NCI-H1930 (cell line): ENCODE data around the gene TPD52L1.
"Not testable (repeated sequence)": the region's sequence is repeated elsewhere in the genome, so short reads cannot be mapped to it uniquely, and the experiment has no call there.

ENCODE experiments used
- DNase-seq, 2 experiments: peaks; one replicate each; lab custom pipeline; 2025; lab: John Stamatoyannopoulos, UW

The TPD52L1 gene, protein sequence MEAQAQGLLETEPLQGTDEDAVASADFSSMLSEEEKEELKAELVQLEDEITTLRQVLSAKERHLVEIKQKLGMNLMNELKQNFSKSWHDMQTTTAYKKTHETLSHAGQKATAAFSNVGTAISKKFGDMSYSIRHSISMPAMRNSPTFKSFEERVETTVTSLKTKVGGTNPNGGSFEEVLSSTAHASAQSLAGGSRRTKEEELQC

GRCh38 chr6:125153391-125154117 is at the start of gene TPD52L1:
Gene TPD52L1, plus strand, starts transcription at chr6:125153773. Its CDS starts 179 bp downstream, at chr6:125153952.
- peak; percentile 73 to 85 for DNase-seq

GRCh38 chr6:125104425-125104824 is 49.1 kb upstream of the TPD52L1 start:
- no peak for DNase-seq

DNA sequence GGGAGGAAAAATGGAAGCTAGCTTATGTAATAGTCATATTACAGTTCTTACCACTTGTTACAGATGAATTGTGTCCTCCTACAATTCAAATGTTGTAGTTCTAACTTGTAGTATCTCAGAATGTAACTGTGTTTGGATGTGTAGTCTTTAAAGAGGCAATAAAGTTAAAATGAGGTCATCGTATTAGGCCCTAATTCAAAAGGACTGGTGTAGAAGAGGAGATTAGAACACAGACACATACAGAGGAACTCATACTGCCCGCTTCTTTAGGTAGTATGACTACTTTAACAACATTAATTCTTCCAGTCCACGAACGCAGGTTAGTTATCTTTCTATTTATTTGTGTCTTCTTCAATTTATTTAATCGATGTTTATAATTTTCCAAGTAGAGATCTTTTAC is 46.5 kb upstream of the TPD52L1 start:
- no peak for DNase-seq

DNA sequence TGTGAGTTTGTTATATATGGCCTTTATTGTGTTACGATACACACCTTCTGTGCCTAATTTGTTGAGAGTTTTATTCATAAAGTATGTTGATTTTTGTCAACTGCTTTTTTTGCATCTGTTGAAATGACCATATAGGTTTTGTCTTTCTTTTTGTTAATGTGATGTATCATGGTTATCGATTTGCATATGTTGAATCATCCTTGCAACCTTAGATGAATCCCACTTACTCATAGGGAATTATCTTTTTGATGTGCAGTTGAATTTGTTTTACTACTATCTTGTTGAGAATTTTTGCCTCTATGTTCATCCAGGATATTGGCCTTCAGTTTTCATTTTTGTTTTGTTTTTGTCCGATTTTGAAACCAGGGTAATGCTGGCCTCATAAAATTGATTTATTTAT is 45.7 kb upstream of the TPD52L1 start:
- no peak for DNase-seq

GRCh38 chr6:125110056-125110455 is 43.5 kb upstream of the TPD52L1 start:
- DNase-seq: no peak

GRCh38 chr6:125111219-125111983 is 42.2 kb upstream of the TPD52L1 start:
- peak in 1 of 2 experiments; percentile 17 for DNase-seq

DNA sequence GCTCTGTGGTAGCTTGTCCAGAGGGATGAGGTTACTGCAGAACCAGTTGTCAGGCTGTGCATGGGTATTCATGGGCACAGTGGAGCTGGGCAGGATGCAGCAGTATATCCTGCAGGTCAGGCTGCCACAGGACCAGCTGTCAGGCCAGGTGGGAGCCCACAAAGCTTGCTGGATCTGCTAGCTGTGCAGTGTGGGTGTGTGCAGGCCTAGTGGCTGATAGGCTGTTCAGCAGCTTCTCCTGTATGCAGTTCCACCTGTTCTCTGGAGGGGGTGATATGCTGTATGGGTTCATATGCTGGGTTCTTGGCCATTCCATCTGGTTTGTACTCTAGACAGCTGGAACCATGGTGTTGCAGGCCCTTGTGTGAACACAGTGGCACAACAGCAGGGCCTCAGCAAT is 40.6 kb upstream of the TPD52L1 start:
- no peak for DNase-seq

GRCh38 chr6:125114248-125114858 is 39.2 kb upstream of the TPD52L1 start:
- DNase-seq: peak; percentile 18 to 28

DNA sequence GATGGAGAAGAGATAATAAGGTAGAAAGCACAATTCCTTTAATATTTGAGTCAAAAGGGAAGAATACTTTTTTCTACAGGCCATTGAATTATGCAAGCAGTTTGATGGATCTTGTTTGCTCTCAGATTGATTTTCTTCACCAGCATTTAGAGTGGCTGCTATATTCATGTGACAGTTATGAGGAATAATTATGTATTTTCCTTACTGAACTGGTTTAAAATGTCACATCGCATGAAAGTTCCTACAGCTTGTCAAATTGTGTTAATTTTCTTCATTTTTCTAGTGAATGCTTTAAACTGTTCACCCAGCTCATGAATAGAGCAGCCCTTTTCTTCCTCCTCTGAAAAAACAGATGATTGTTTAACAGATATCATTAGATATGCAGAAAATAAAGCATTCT is 37.4 kb upstream of the TPD52L1 start:
- DNase-seq: no peak

DNA sequence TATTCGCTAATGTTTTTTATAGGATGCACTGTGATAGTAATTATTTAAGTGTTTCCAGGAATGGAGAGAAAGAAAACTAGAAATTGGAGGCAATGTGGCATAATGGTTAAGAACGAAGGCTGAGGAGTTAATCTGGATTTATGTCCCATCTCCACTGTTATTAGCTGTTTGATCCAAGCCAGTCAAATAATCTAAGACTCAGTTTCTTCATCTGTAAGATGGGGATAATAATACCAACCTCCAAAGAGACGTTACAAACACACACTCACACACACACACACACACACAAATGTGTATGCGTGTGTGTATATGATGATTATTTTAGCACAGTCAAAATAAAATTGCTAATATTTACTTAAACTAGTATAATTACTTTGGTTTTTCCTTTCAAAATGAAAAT is 36.9 kb upstream of the TPD52L1 start:
- DNase-seq: no peak

- no peak for DNase-seq
These were observed 35.8 kb upstream of the TPD52L1 start for GRCh38 chr6:125117818-125118217.

GRCh38 chr6:125120054-125120590 is 33.5 kb upstream of the TPD52L1 start:
- DNase-seq: no peak

DNA sequence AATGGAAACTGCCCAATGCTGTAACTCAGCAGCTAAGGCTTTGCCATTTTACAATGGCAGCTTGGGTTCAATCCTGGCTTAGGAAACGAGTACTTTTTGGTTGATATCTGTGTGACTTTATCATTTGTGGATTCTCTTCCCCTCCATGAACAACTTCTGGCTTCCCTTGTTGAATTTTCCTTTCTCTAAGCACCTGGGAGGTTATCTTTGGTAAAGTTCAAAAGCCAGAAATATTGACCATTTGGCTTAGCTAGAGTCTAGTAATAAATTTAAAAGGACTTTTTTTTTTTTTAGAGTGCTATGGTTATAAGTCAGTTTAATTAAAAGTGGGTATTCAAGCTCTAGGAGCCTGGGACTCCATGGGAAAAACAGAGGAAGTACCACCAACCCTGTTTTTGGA is 31.7 kb upstream of the TPD52L1 start:
- no peak for DNase-seq

- no peak for DNase-seq
These were observed 30.5 kb upstream of the TPD52L1 start for GRCh38 chr6:125123051-125123450.

GRCh38 chr6:125123468-125124048 is 30.0 kb upstream of the TPD52L1 start:
- DNase-seq: no peak

DNA sequence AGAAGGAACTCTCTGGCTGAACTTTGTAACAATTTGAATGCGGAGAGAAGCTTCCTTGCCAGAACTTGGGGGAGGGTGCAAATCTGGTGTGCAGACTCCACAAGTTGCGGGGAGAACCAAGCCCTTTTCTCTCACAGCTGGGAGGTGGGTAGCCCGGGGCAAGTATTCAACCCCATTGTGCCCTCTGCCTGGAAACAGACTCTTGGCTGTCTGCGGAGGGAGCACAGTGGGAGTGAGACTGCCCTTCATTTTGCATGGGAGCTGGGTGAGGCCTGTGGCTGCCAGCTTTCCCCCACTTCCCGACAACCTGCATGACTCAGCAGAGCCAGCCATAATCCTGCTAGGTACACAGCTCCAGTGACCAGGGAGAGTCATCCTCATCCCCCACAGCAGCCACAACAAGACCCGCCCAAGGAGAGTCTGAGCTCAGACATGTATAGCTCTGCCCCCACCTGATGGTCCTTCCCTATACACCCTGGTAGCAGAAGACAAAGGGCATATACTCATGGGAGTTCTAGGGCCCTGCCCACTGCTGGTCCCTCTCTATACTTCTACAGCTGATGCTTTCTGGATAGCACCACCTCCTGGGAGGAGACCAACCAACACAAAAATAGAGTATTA is 29.4 kb upstream of the TPD52L1 start:
- no peak for DNase-seq

DNA sequence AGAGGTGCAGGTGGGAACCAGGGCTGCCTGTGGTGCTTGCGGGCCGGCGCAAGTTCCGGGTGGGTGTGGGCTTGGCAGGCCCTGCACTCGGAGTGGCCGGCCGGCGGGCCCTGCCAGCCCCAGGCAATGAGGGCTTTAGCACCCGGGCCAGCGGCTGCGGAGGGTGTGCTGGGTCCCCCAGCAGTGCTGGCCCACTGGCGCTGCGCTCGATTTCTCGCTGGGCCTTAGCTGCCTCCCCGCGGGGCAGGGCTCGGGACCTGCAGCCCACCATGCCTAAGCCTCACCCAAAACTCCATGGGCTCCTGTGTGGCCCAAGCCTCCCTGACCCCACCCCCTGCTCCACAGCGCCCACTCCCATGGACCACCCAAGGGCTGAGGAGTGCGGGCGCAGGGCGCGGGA is 27.7 kb upstream of the TPD52L1 start:
- DNase-seq: not testable (repeated sequence)

- no peak for DNase-seq
These were observed 24.2 kb upstream of the TPD52L1 start for GRCh38 chr6:125129354-125129753.

DNA sequence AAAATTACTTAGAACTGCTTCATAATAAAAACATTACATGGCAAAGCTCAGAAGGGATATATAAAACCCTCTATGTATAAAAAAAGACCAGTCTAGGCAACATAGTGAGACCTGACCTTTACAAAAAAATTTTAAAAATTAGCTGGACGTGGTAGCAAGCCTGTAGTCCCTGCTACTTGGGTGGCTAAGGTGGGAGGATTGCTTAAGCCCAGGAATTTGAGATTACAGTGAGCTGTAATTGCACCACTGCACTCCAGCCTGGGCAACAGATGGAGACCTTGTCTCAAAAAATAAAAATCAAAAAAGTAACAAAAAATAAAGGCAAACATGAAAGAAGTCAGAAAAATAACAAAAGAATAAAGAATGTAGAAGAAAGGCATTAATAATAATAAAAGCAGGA is 21.5 kb upstream of the TPD52L1 start:
- no peak for DNase-seq

DNA sequence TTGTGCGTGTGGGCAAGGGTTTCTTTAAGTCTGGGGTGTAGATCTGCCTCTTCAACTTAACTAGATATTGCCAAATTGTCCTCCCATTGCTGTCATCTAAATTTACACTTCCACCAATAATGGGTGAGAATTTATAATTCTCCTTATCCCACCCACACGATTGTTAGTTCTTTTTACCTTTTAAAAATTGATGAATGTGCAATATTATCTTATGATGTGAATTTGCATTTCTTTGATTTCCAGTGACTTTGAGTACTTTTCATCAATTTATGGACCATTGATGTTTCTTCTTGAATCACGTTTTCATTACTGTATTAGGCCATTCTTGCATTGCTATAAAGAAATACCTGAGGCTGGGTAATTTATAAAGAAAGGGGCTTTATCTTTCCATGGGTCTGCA is 17.2 kb upstream of the TPD52L1 start:
- no peak for DNase-seq

- DNase-seq: no peak
These were observed 15.5 kb upstream of the TPD52L1 start for GRCh38 chr6:125138083-125138482.
